OCI-LY1 (cell line): ENCODE results near the gene CSK.

Source experiments
- CTCF ChIP-seq: fragments of 200-600 bp; sonication (generic), shearing (Covaris generic); IDR thresholded peaks from 2 replicates; pipeline ENCODE4 v1.5.1; 2017; ENCODE audit warnings: mild to moderate bottlenecking, antibody characterized with exemption, low read length, moderate library complexity, mixed read lengths
- EZH2 ChIP-seq: fragments of 200-600 bp; sonication (generic), shearing (Covaris generic); IDR thresholded peaks from 2 replicates; pipeline ENCODE4 v1.8.0; 2017; ENCODE audit warnings: borderline replicate concordance, mixed run types, mild to moderate bottlenecking, antibody characterized with exemption, low read length, moderate library complexity, mixed read lengths

- no peak for TF ChIP-seq CTCF
- no peak for TF ChIP-seq EZH2
Observed at GRCh38 chr15:74843891-74844299, 62.0 kb downstream of the CSK start.
